WTC11 (cell line): ENCODE results near the gene KRT32. TPM values are rescaled to one million over a fixed set of nuclear protein-coding genes. Genes with fewer than 3 reads are reported as not detected.

Source experiments
- ATAC-seq: fragments of 200-7000 bp; cut with Tn5 transposase; 2 replicates; pipeline ENCODE4 v1.10.0; 2021; ENCODE audit warnings: mild to moderate bottlenecking, moderate library complexity
- CTCF ChIA-PET: fragments of 300-600 bp; sonication (Branson Sonifier 250); formaldehyde crosslinking; loops from one replicate; lab custom pipeline; 2021; ENCODE audit warnings: antibody characterized with exemption; lab: Charles Lee
- POLR2A ChIA-PET: fragments of 350-600 bp; sonication (Branson Sonifier 250); formaldehyde crosslinking; loops from one replicate; lab custom pipeline; 2021; ENCODE audit warnings: antibody characterized with exemption; lab: Charles Lee
- DNase-seq: peaks from one replicate; pipeline ENCODE4 v3.0.0; 2021; ENCODE audit warnings: low spot score
- H3K27ac Mint-ChIP-seq: 2 replicates; pipeline ENCODE4 v1.8.0; 2021; ENCODE audit warnings: mixed read lengths
- H3K27me3 Mint-ChIP-seq: 2 replicates; pipeline ENCODE4 v1.8.0; 2021; ENCODE audit warnings: low read depth, mild to moderate bottlenecking, moderate library complexity, mixed read lengths
- H3K36me3 Mint-ChIP-seq: 2 replicates; pipeline ENCODE4 v1.8.0; 2021; ENCODE audit warnings: mixed read lengths
- H3K4me1 Mint-ChIP-seq: 2 replicates; pipeline ENCODE4 v1.8.0; 2022; ENCODE audit warnings: mixed read lengths
- H3K4me3 Mint-ChIP-seq: 2 replicates; pipeline ENCODE4 v1.8.0; 2021; ENCODE audit warnings: mild to moderate bottlenecking, moderate library complexity, mixed read lengths
- H3K9me3 Mint-ChIP-seq: 2 replicates; pipeline ENCODE4 v1.8.0; 2021; ENCODE audit warnings: mixed read lengths
- E2F4 ChIP-seq: sonication (generic); formaldehyde crosslinking; IDR thresholded peaks from 2 replicates; pipeline ENCODE4 v1.8.1; 2022; ENCODE audit warnings: low read depth, mild to moderate bottlenecking, moderate library complexity, missing genetic modification reagents, borderline replicate concordance
- ELF4 ChIP-seq: sonication (generic); formaldehyde crosslinking; IDR thresholded peaks from 2 replicates; pipeline ENCODE4 v1.8.1; 2022; ENCODE audit warnings: low read depth, mild to moderate bottlenecking, moderate library complexity, missing genetic modification reagents
- EMX1 ChIP-seq: fragments of 250-450 bp; sonication (Bioruptor Pico); IDR thresholded peaks from 2 replicates; pipeline ENCODE4 v1.8.0; 2021; ENCODE audit warnings: mild to moderate bottlenecking
- IRF1 ChIP-seq: sonication (generic); formaldehyde crosslinking; IDR thresholded peaks from 2 replicates; pipeline ENCODE4 v1.8.0; 2023; ENCODE audit warnings: missing genetic modification reagents
- MYBL2 ChIP-seq: sonication (generic); formaldehyde crosslinking; IDR thresholded peaks from 2 replicates; pipeline ENCODE4 v1.8.1; 2023; ENCODE audit warnings: mild to moderate bottlenecking, moderate library complexity, missing genetic modification reagents
- NFYB ChIP-seq: sonication (generic); formaldehyde crosslinking; conservative IDR thresholded peaks from 2 replicates; pipeline ENCODE4 v1.8.0; 2022; ENCODE audit warnings: low read depth, missing genetic modification reagents
- PREB ChIP-seq: sonication (generic); formaldehyde crosslinking; IDR thresholded peaks from 2 replicates; pipeline ENCODE4 v1.8.1; 2022; ENCODE audit warnings: mild to moderate bottlenecking, missing genetic modification reagents, moderate library complexity, borderline replicate concordance
- SMAD3 ChIP-seq: sonication (generic); formaldehyde crosslinking; IDR thresholded peaks from 2 replicates; pipeline ENCODE4 v1.8.0; 2022; ENCODE audit warnings: missing genetic modification reagents, mild to moderate bottlenecking, borderline replicate concordance
- STAT6 ChIP-seq: sonication (generic); formaldehyde crosslinking; conservative IDR thresholded peaks from 2 replicates; pipeline ENCODE4 v1.8.1; 2023; ENCODE audit warnings: mild to moderate bottlenecking, low read depth, missing genetic modification reagents, moderate library complexity
- TEAD4 ChIP-seq: sonication (generic); formaldehyde crosslinking; IDR thresholded peaks from 2 replicates; pipeline ENCODE4 v1.8.0; 2022; ENCODE audit warnings: mild to moderate bottlenecking, missing genetic modification reagents
- TP53 ChIP-seq: sonication (generic); formaldehyde crosslinking; IDR thresholded peaks from 2 replicates; pipeline ENCODE4 v1.8.1; 2023; ENCODE audit warnings: mild to moderate bottlenecking, missing genetic modification reagents
- ZNF263 ChIP-seq: sonication (generic); formaldehyde crosslinking; IDR thresholded peaks from 2 replicates; pipeline ENCODE4 v1.8.1; 2022; ENCODE audit warnings: low read depth, mild to moderate bottlenecking, moderate library complexity, missing genetic modification reagents
- ZNF281 ChIP-seq: sonication (generic); formaldehyde crosslinking; IDR thresholded peaks from 2 replicates; pipeline ENCODE4 v1.8.0; 2023; ENCODE audit warnings: mild to moderate bottlenecking, missing genetic modification reagents
- ZNF396 ChIP-seq: fragments of 250-450 bp; sonication (Bioruptor Pico); IDR thresholded peaks from 2 replicates; pipeline ENCODE4 v1.8.0; 2021; ENCODE audit warnings: mild to moderate bottlenecking, moderate library complexity, borderline replicate concordance
- ZNF416 ChIP-seq: fragments of 250-450 bp; sonication (Bioruptor Pico); IDR thresholded peaks from 2 replicates; pipeline ENCODE4 v1.9.0; 2021; ENCODE audit warnings: mild to moderate bottlenecking, inconsistent platforms
- total RNA-seq: library from RNA; stranded (reverse); gene quantifications from 3 replicates; pipeline ENCODE4 v1.2.3, GENCODE V29; 2021

The KRT32 gene
- total RNA-seq, 1 experiment from 2014 or later: not detected

- Mint-ChIP-seq H3K4me1 (no peaks in the 10 kb centered on the region), H3K9me3 (peaks cover 32% of the 10 kb centered on the region), H3K4me3 (no peak overlapping the region), H3K27me3 (peaks cover 10% of the 10 kb centered on the region), H3K36me3 (peaks cover 15% of the 10 kb centered on the region), H3K27ac (no peak overlapping the region)
- POLR2A ChIA-PET: no interaction called here
- CTCF ChIA-PET: interaction anchor here (1.1 to 1.6 kb wide), 4 partner anchors 31 to 208 kb away, joined by 4 to 7 read pairs (median 6); no protein-coding TSS in a partner anchor
- no peak for DNase-seq
- TF ChIP-seq ZNF263: no peak
- no peak for TF ChIP-seq E2F4 (CRISPR knock-in tag)
- TF ChIP-seq SMAD3 (CRISPR knock-in tag): no peak
- ATAC-seq: no peak
Measured at GRCh38 chr17:41455236-41455635, 11.9 kb downstream of the KRT32 start.

GRCh38 chr17:41453066-41453465 lies 14.1 kb downstream of the KRT32 start:
- DNase-seq (no peak), ATAC-seq (no peak)
- POLR2A ChIA-PET: no interaction called here
- TF ChIP-seq EMX1 (no peak), NFYB (no peak), ZNF281 (CRISPR knock-in tag) (no peak), MYBL2 (CRISPR knock-in tag) (no peak), IRF1 (CRISPR knock-in tag) (no peak), ZNF396 (CRISPR knock-in tag) (no peak), TEAD4 (CRISPR knock-in tag) (no peak), PREB (CRISPR knock-in tag) (no peak), TP53 (no peak)
- H3K27me3 Mint-ChIP-seq: peaks cover 10% of the 10 kb centered on the region
- no peak overlapping the region for H3K4me3 Mint-ChIP-seq
- H3K9me3 Mint-ChIP-seq: peaks cover 37% of the 10 kb centered on the region
- no peak overlapping the region for H3K27ac Mint-ChIP-seq
- H3K4me1 Mint-ChIP-seq: no peaks in the 10 kb centered on the region
- peaks cover 15% of the 10 kb centered on the region for H3K36me3 Mint-ChIP-seq
- CTCF ChIA-PET: interaction anchor here (1.2 kb wide), 1 partner anchor 47 kb away, joined by 4 read pairs; no protein-coding TSS in a partner anchor

- peaks cover 10% of the 10 kb centered on the region for H3K27me3 Mint-ChIP-seq
- H3K9me3 Mint-ChIP-seq: peaks cover 37% of the 10 kb centered on the region
- ATAC-seq (no peak), DNase-seq (no peak)
- TF ChIP-seq ZNF416 (no peak), STAT6 (CRISPR knock-in tag) (no peak), ELF4 (no peak)
- ChIA-PET POLR2A (no interaction called here), CTCF (interaction anchor here (1.0 kb wide), 1 partner anchor 97 kb away, joined by 5 read pairs; no protein-coding TSS in a partner anchor)
- peaks cover 15% of the 10 kb centered on the region for H3K36me3 Mint-ChIP-seq
- H3K4me3 Mint-ChIP-seq: no peak overlapping the region
- no peak overlapping the region for H3K27ac Mint-ChIP-seq
- no peaks in the 10 kb centered on the region for H3K4me1 Mint-ChIP-seq
Measured at GRCh38 chr17:41452281-41452680, 14.9 kb downstream of the KRT32 start.
